A673 (cell line): ENCODE data around the gene ERGIC1.

Experiments
- EZH2 ChIP-seq: fragments of 200-600 bp; sonication (generic); IDR thresholded peaks from 2 replicates; pipeline ENCODE4 v1.6.1; 2017; ENCODE audit warnings: borderline replicate concordance, low read depth, mild to moderate bottlenecking, mixed read lengths, antibody characterized with exemption, low read length; ENCODE audit not compliant: poor library complexity, severe bottlenecking
- TF ChIP-seq, protein P1 (sequence below): fragments of 300-800, 200-600 bp; sonication (generic); conservative IDR thresholded peaks from 2 replicates; pipeline ENCODE4 v1.5.1; 2017; ENCODE audit warnings: low read depth, mild to moderate bottlenecking, antibody characterized with exemption, low read length, moderate library complexity, mixed read lengths

DNA sequence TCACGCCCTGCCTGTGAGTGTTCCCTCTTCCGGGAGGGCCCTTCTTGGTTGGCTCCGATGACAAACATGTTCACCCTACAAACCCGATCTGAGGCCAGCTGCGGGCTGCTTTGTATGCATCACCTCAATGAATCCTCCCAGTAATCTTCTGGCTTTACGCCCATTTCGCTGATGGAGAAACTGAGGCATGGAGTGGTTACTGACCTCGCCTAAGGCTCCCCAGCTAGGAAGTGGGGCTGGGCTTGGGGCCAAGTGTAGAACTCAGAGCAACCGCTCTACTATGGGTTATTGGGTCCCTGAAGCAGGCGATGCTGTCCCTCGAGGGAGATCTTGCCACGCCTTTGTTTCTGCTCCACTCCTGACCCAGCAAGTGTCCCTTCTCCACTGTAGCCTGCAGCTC lies 86.9 kb downstream of the ERGIC1 start:
- TF ChIP-seq, protein P1, sequence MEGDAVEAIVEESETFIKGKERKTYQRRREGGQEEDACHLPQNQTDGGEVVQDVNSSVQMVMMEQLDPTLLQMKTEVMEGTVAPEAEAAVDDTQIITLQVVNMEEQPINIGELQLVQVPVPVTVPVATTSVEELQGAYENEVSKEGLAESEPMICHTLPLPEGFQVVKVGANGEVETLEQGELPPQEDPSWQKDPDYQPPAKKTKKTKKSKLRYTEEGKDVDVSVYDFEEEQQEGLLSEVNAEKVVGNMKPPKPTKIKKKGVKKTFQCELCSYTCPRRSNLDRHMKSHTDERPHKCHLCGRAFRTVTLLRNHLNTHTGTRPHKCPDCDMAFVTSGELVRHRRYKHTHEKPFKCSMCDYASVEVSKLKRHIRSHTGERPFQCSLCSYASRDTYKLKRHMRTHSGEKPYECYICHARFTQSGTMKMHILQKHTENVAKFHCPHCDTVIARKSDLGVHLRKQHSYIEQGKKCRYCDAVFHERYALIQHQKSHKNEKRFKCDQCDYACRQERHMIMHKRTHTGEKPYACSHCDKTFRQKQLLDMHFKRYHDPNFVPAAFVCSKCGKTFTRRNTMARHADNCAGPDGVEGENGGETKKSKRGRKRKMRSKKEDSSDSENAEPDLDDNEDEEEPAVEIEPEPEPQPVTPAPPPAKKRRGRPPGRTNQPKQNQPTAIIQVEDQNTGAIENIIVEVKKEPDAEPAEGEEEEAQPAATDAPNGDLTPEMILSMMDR: no peak
- no peak for TF ChIP-seq EZH2
